Esophagus muscularis mucosa (tissue), 3 donors: ENCODE measurements around the gene ANKRD49.

Source experiments
- POLR2A ChIP-seq: fragments of 450-650 bp; IDR thresholded peaks from one replicate; pipeline ENCODE4 v1.6.1; 2017; ENCODE audit warnings: antibody characterized with exemption, moderate library complexity, mild to moderate bottlenecking, low read depth
- POLR2AphosphoS5 ChIP-seq, 2 donors: sonication (generic); formaldehyde crosslinking; IDR thresholded peaks; one replicate each; pipeline ENCODE4 v1.6.1; 2017; ENCODE audit warnings: antibody characterized with exemption in 2 of 2
- TF ChIP-seq, protein P1 (sequence below), 3 experiments: fragments of 200-600 bp in 2 of 3; fragments of 450-650 bp in 1 of 3; sonication (generic) in 2 of 3; IDR thresholded peaks; one replicate each; pipeline ENCODE4 v1.5.1; 2017 to 2019; ENCODE audit warnings: antibody characterized with exemption in 3 of 3, mild to moderate bottlenecking in 2 of 3, moderate library complexity in 1 of 3

DNA sequence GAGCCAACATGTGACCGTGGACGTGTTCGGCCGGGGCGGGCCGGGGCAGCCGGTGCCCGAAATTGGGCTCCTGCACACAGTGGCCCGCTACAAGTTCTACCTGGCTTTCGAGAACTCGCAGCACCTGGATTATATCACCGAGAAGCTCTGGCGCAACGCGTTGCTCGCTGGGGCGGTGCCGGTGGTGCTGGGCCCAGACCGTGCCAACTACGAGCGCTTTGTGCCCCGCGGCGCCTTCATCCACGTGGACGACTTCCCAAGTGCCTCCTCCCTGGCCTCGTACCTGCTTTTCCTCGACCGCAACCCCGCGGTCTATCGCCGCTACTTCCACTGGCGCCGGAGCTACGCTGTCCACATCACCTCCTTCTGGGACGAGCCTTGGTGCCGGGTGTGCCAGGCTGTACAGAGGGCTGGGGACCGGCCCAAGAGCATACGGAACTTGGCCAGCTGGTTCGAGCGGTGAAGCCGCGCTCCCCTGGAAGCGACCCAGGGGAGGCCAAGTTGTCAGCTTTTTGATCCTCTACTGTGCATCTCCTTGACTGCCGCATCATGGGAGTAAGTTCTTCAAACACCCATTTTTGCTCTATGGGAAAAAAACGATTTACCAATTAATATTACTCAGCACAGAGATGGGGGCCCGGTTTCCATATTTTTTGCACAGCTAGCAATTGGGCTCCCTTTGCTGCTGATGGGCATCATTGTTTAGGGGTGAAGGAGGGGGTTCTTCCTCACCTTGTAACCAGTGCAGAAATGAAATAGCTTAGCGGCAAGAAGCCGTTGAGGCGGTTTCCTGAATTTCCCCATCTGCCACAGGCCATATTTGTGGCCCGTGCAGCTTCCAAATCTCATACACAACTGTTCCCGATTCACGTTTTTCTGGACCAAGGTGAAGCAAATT lies 51.7 kb downstream of the ANKRD49 start:
- TF ChIP-seq POLR2A (no peak), POLR2AphosphoS5 (IDR thresholded peaks at IDR 0.05) (no peak)
- TF ChIP-seq, protein P1, sequence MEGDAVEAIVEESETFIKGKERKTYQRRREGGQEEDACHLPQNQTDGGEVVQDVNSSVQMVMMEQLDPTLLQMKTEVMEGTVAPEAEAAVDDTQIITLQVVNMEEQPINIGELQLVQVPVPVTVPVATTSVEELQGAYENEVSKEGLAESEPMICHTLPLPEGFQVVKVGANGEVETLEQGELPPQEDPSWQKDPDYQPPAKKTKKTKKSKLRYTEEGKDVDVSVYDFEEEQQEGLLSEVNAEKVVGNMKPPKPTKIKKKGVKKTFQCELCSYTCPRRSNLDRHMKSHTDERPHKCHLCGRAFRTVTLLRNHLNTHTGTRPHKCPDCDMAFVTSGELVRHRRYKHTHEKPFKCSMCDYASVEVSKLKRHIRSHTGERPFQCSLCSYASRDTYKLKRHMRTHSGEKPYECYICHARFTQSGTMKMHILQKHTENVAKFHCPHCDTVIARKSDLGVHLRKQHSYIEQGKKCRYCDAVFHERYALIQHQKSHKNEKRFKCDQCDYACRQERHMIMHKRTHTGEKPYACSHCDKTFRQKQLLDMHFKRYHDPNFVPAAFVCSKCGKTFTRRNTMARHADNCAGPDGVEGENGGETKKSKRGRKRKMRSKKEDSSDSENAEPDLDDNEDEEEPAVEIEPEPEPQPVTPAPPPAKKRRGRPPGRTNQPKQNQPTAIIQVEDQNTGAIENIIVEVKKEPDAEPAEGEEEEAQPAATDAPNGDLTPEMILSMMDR (IDR thresholded peaks at IDR 0.05), result no peak
